ENCODE measurements around the gene SRD5A1. TPM values are rescaled to one million over a fixed set of nuclear protein-coding genes. Genes with fewer than 3 reads are reported as not detected.

SRD5A1 gene
- total and polyA plus RNA-seq, 8 donors, result 1.3 to 12.8 (median 4.2) TPM; not detected in 1

DNA sequence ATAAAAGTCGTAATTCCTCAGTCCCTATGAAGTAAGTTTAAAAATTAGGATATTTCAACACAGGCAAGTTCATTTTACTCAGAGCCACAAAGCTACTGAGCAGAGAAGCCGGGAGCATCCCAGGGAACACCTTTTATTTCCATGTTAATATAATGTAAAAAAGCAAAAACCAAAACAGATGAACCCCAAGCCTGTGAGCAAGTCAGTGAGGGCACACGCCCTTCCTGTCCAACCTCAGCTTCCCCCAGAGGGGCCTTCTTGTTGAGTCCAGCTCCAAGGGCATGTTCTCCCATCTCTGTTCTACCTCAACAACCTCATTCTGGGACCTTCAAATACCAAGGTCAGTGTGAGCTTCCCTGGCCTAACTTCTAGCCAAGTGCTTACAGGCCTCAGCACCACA, 25.2 kb upstream of the SRD5A1 start:
- no peak overlapping the region for H3K4me3 ChIP-seq
- peaks cover 93 to 100% (median 100%) of the 10 kb centered on the region in 4 donors for H3K36me3 ChIP-seq
- WGBS, 5 donors, result 90 to 97% (median 94%) methylated on average over 3 of the region's 3 CpGs
- no peaks in the 10 kb centered on the region for H3K27me3 ChIP-seq
- no peaks in the 10 kb centered on the region for H3K4me1 ChIP-seq
- intact Hi-C loops (cut with DNase I; ENCODE audit: low total_unique reads), result no loop called here
- no peak for TF ChIP-seq POLR2A (IDR thresholded peaks at IDR 0.05)
- TF ChIP-seq EP300 (IDR thresholded peaks at IDR 0.05), result no peak
- TF ChIP-seq POLR2AphosphoS5 (IDR thresholded peaks at IDR 0.05), result no peak
- TF ChIP-seq, protein P1, sequence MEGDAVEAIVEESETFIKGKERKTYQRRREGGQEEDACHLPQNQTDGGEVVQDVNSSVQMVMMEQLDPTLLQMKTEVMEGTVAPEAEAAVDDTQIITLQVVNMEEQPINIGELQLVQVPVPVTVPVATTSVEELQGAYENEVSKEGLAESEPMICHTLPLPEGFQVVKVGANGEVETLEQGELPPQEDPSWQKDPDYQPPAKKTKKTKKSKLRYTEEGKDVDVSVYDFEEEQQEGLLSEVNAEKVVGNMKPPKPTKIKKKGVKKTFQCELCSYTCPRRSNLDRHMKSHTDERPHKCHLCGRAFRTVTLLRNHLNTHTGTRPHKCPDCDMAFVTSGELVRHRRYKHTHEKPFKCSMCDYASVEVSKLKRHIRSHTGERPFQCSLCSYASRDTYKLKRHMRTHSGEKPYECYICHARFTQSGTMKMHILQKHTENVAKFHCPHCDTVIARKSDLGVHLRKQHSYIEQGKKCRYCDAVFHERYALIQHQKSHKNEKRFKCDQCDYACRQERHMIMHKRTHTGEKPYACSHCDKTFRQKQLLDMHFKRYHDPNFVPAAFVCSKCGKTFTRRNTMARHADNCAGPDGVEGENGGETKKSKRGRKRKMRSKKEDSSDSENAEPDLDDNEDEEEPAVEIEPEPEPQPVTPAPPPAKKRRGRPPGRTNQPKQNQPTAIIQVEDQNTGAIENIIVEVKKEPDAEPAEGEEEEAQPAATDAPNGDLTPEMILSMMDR (IDR thresholded peaks at IDR 0.05), result no peak
- no peaks in the 10 kb centered on the region for H3K9me3 ChIP-seq
- H3K27ac ChIP-seq, result no peak overlapping the region
- no peak for DNase-seq

DNA sequence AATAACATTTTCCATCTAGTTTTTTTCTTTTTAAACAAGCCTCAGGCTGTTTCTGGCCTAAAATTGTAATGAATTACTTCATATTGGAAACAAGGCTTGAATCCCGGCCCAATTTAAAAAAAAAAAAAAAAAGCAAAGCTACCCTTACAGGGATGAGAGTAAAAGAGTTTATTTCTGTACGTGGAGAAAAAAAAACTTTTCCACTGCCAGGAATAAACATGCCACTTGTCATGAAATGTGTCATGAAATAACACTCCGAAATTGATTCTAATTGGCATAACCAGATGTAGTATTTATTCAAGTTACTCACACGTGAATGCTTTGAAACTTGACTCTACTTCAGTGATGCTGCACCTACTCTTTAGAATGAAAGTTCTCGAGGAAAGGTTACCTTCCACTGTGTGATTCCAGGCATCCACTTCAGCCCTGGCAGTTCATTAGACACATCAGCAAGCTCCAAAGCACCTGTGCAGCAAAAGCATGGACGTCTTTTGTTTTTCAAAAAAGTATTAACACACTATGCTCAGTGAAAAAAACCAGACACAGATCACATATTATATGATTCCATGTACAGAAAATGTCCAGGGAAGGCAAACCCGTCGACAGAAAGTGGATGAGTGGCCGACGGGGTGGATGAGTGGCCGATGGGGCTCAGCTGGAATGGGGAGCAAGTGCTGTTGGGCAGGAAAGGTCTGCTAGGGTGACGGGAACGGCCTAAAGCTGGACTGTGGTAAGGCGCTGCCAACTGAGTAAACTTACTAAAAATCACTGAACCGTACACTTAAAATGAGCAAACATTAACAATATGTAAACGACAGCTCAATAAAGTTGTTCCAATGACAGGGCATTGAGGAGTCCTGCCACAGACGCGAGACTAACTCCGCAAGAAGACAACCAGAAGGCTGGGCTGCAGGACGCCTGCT, 21.6 kb upstream of the SRD5A1 start:
- Histone ChIP-seq H3K27me3 (no peaks in the 10 kb centered on the region), H3K9me3 (no peaks in the 10 kb centered on the region), H3K27ac (no peak overlapping the region), H3K4me3 (no peak overlapping the region), H3K36me3 (peaks cover 88 to 100% (median 99%) of the 10 kb centered on the region in 4 donors), H3K4me1 (no peaks in the 10 kb centered on the region)
- WGBS, 5 donors, result 79 to 88% (median 85%) methylated on average over 20 of the region's 20 CpGs
- intact Hi-C loops (cut with DNase I; ENCODE audit: low total_unique reads), result no loop called here
- TF ChIP-seq, protein P1 (IDR thresholded peaks at IDR 0.05), result no peak
- TF ChIP-seq POLR2A (IDR thresholded peaks at IDR 0.05) (no peak), POLR2AphosphoS5 (IDR thresholded peaks at IDR 0.05) (no peak), EP300 (IDR thresholded peaks at IDR 0.05) (no peak)
- no peak for DNase-seq

DNA sequence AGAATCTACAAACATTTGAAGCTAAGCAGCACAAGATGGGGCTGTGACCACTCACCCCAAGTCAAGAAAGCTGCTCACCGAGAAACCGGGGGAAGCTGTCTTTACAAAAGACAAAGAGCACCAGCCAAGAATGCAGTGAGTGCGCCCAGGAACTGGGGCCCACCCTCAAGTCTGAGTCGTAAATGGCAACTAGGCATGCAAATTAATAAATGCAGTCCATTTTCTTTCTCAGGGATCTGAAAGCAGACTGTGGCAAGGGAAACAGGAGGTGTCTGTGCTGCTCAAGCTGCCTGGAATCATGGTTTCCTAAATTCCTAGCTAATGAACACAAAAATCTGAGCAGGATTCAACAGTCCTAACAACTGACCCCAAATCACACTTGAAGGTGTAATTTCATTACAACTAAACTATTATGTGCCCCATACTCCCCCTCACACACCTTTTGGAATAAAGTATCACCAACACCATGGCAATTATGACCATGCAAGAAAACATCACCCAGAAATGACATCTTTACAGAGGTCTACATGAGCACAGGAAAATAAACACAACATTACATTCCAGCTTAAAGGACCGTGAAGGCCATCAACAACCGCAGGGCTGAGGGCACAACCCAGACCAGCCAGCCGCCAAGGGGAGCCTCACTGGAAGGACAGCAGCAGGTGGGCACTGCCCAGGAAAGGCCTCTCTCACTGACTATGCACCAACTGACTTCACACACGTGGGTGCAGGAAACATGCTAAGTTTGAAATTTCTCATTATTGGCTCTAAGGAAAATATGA, 18.0 kb upstream of the SRD5A1 start:
- intact Hi-C loops (cut with DNase I; ENCODE audit: low total_unique reads), result no loop called here
- H3K4me1 ChIP-seq, result no peaks in the 10 kb centered on the region
- no peak overlapping the region for H3K27ac ChIP-seq
- no peaks in the 10 kb centered on the region for H3K9me3 ChIP-seq
- WGBS, 5 donors, result 77 to 88% (median 84%) methylated on average over 8 of the region's 8 CpGs
- H3K4me3 ChIP-seq, result no peak overlapping the region
- no peaks in the 10 kb centered on the region for H3K27me3 ChIP-seq
- peaks cover 79 to 100% (median 98%) of the 10 kb centered on the region in 4 donors for H3K36me3 ChIP-seq
- TF ChIP-seq, protein P1 (IDR thresholded peaks at IDR 0.05), result no peak
- TF ChIP-seq POLR2A (IDR thresholded peaks at IDR 0.05) (no peak), EP300 (IDR thresholded peaks at IDR 0.05) (no peak), POLR2AphosphoS5 (IDR thresholded peaks at IDR 0.05) (no peak)
- DNase-seq, result no peak

DNA sequence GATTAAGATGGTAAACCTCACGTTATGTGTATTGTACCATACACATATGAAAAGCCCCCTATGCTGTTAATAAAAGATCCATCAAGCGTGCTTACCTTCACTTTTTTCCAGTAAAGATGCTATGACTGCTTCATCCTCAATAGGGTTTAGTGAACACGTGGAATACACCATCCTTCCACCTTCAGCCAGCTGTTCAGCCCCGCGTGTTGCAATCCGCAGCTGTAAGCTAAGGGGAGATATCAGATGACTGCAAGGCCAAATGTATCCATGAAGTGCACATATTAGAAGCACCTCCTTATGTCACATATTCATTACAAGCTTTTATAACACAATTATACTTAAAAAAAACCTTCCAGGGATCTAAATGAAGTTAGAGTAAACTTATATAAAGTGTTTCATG, 16.6 kb upstream of the SRD5A1 start:
- WGBS, 5 donors, result 78 to 90% (median 89%) methylated on average over 6 of the region's 6 CpGs
- DNase-seq, result no peak
- H3K27me3 ChIP-seq, result no peaks in the 10 kb centered on the region
- H3K4me1 ChIP-seq, result no peaks in the 10 kb centered on the region
- intact Hi-C loops (cut with DNase I; ENCODE audit: low total_unique reads), result no loop called here
- H3K4me3 ChIP-seq, result no peak overlapping the region
- H3K9me3 ChIP-seq, result no peaks in the 10 kb centered on the region
- TF ChIP-seq POLR2AphosphoS5 (IDR thresholded peaks at IDR 0.05), result no peak
- TF ChIP-seq, protein P1 (IDR thresholded peaks at IDR 0.05), result no peak
- TF ChIP-seq EP300 (IDR thresholded peaks at IDR 0.05), result no peak
- no peak for TF ChIP-seq POLR2A (IDR thresholded peaks at IDR 0.05)
- H3K36me3 ChIP-seq, result peaks cover 69 to 100% (median 98%) of the 10 kb centered on the region in 4 donors
- no peak overlapping the region for H3K27ac ChIP-seq
